BE2C (cell line): Measurements from ENCODE around the gene LYPD6.

Experiments
- DNase-seq: peaks from one replicate; pipeline ENCODE4 v3.0.0-alpha.2; 2020
- H3K27me3 ChIP-seq: fragments of 250-450 bp; sonication (Bioruptor Pico); 2 replicates; pipeline ENCODE4 v1.5.1; 2020; ENCODE audit warnings: mild to moderate bottlenecking
- H3K36me3 ChIP-seq: fragments of 250-450 bp; sonication (Bioruptor Pico); 2 replicates; pipeline ENCODE4 v1.5.1; 2020; ENCODE audit warnings: mild to moderate bottlenecking
- H3K4me1 ChIP-seq: fragments of 250-450 bp; sonication (Bioruptor Pico); 2 replicates; pipeline ENCODE4 v1.5.1; 2020
- H3K4me3 ChIP-seq: 2 replicates; pipeline ENCODE4 v1.5.1; 2011; ENCODE audit warnings: low read depth, low read length
- H3K9me3 ChIP-seq: fragments of 250-450 bp; sonication (Bioruptor Pico); 2 replicates; pipeline ENCODE4 v1.5.1; 2020
- TF ChIP-seq, protein P1 (sequence below): IDR thresholded peaks from 2 replicates; pipeline ENCODE4 v1.5.1; 2012; ENCODE audit warnings: mild to moderate bottlenecking, low read depth, low read length

Gene LYPD6

DNA sequence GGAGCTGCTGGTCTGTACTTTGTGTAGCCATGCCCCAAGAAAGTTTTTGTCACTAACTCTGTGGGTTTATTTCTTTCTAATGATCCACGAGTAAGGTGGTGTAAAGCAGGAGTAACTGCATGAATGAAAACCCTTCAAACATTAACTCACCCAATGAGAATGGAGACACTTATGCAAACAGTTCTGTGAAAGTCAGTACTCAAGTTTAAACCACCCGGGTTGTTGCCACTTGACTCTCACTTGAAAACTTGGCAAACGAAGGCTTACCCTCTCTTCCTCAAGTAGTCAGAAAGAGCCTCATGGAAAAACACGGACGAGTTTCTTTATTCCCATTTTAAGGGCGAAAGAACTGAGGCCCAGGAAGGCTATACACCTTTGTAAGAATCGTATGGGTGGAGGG, 139.7 kb downstream of the LYPD6 start:
- no peaks in the 10 kb centered on the region for H3K36me3 ChIP-seq
- no peak for DNase-seq
- no peaks in the 10 kb centered on the region for H3K27me3 ChIP-seq
- TF ChIP-seq, protein P1, sequence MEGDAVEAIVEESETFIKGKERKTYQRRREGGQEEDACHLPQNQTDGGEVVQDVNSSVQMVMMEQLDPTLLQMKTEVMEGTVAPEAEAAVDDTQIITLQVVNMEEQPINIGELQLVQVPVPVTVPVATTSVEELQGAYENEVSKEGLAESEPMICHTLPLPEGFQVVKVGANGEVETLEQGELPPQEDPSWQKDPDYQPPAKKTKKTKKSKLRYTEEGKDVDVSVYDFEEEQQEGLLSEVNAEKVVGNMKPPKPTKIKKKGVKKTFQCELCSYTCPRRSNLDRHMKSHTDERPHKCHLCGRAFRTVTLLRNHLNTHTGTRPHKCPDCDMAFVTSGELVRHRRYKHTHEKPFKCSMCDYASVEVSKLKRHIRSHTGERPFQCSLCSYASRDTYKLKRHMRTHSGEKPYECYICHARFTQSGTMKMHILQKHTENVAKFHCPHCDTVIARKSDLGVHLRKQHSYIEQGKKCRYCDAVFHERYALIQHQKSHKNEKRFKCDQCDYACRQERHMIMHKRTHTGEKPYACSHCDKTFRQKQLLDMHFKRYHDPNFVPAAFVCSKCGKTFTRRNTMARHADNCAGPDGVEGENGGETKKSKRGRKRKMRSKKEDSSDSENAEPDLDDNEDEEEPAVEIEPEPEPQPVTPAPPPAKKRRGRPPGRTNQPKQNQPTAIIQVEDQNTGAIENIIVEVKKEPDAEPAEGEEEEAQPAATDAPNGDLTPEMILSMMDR, result no peak
- H3K4me1 ChIP-seq, result no peaks in the 10 kb centered on the region
- no peaks in the 10 kb centered on the region for H3K9me3 ChIP-seq
- no peak overlapping the region for H3K4me3 ChIP-seq

GRCh38 chr2:149472413-149472812, 142.0 kb downstream of the LYPD6 start:
- H3K36me3 ChIP-seq, result no peaks in the 10 kb centered on the region
- H3K27me3 ChIP-seq, result no peaks in the 10 kb centered on the region
- no peak for DNase-seq
- no peak overlapping the region for H3K4me3 ChIP-seq
- TF ChIP-seq, protein P1, result no peak
- H3K9me3 ChIP-seq, result no peaks in the 10 kb centered on the region
- H3K4me1 ChIP-seq, result no peaks in the 10 kb centered on the region

GRCh38 chr2:149473068-149473467, 142.7 kb downstream of the LYPD6 start:
- no peak overlapping the region for H3K4me3 ChIP-seq
- H3K4me1 ChIP-seq, result no peaks in the 10 kb centered on the region
- DNase-seq, result no peak
- TF ChIP-seq, protein P1, result no peak
- H3K36me3 ChIP-seq, result no peaks in the 10 kb centered on the region
- H3K27me3 ChIP-seq, result no peaks in the 10 kb centered on the region
- no peaks in the 10 kb centered on the region for H3K9me3 ChIP-seq

- Histone ChIP-seq H3K4me1 (no peaks in the 10 kb centered on the region), H3K27me3 (no peaks in the 10 kb centered on the region), H3K4me3 (no peak overlapping the region), H3K36me3 (no peaks in the 10 kb centered on the region), H3K9me3 (no peaks in the 10 kb centered on the region)
- TF ChIP-seq, protein P1, result no peak
- DNase-seq, result no peak
These were observed 143.1 kb downstream of the LYPD6 start for GRCh38 chr2:149473521-149473920.

DNA sequence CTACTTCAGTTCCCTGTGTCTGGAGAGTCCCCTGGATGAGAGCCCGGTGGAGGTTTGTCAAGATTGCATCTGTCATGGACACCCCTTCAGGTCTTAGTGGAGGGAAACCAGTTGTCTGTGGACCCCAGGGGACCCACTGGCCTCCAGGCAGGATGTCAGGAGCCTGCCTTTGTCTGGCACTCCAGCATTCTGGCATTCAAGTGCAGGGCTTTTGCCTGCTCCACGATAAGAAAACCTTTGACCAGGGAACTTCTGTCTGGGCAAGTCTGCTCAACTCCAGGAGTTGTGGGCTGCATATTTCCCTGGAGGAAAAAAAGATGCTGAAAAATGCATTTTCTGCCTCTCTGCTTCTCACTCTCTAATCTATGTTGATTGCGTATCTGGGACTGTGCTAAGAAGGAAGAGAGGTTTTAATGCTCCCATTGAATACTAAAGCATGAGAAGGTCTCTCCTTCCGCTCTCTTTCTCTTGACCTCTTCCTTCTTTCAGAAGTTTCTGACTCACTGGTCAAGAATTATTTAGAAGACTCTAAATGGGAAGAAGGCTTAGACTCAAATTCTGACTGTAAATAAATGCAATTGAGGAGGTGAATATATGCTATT, 152.7 kb downstream of the LYPD6 start:
- Histone ChIP-seq H3K4me1 (no peaks in the 10 kb centered on the region), H3K36me3 (no peaks in the 10 kb centered on the region), H3K9me3 (no peaks in the 10 kb centered on the region), H3K27me3 (no peaks in the 10 kb centered on the region), H3K4me3 (no peak overlapping the region)
- TF ChIP-seq, protein P1, result no peak
- no peak for DNase-seq

- TF ChIP-seq, protein P1, result no peak
- Histone ChIP-seq H3K4me3 (no peak overlapping the region), H3K27me3 (no peaks in the 10 kb centered on the region), H3K4me1 (no peaks in the 10 kb centered on the region), H3K9me3 (no peaks in the 10 kb centered on the region), H3K36me3 (no peaks in the 10 kb centered on the region)
- no peak for DNase-seq
These were observed 156.3 kb downstream of the LYPD6 start for GRCh38 chr2:149486664-149487063.
